Mesothelial cell of epicardium (in vitro differentiated cells): ENCODE results near the gene SPIN1. TPM values are rescaled to one million over a fixed set of nuclear protein-coding genes. Genes with fewer than 3 reads are reported as not detected.
A peak's percentile ranks its signal among the peaks of the same experiment; 100 is the strongest.

Experiments used
- DNase-seq, 2 experiments: peaks; one replicate each; pipeline ENCODE4 v3.0.0; 2021; ENCODE audit warnings: low spot score in 2 of 2; ENCODE audit not compliant: unreplicated experiment in 2 of 2
- H3K27ac Mint-ChIP-seq: 2 replicates; pipeline ENCODE4 v1.8.0; 2021; ENCODE audit warnings: mixed read lengths
- H3K27me3 Mint-ChIP-seq: 2 replicates; pipeline ENCODE4 v1.8.0; 2021; ENCODE audit warnings: low read depth, mixed read lengths
- H3K36me3 Mint-ChIP-seq: 2 replicates; pipeline ENCODE4 v1.8.0; 2021; ENCODE audit warnings: mixed read lengths
- H3K4me1 Mint-ChIP-seq: 2 replicates; pipeline ENCODE4 v1.8.0; 2021; ENCODE audit warnings: mixed read lengths
- H3K4me3 Mint-ChIP-seq: 2 replicates; pipeline ENCODE4 v1.8.0; 2021; ENCODE audit warnings: mild to moderate bottlenecking, moderate library complexity, mixed read lengths
- H3K9me3 Mint-ChIP-seq: 2 replicates; pipeline ENCODE4 v1.8.0; 2021; ENCODE audit warnings: mixed read lengths
- total RNA-seq: library from RNA; stranded (reverse); gene quantifications from 3 replicates; pipeline ENCODE4 v1.2.1, GENCODE V29; 2021
- TF ChIP-seq, protein P1 (sequence below): fragments of 200-600 bp; sonication (generic); IDR thresholded peaks from one replicate; pipeline ENCODE4 v1.5.0; 2021; ENCODE audit warnings: antibody characterized with exemption; ENCODE audit not compliant: unreplicated experiment

Gene SPIN1
- total RNA-seq, 1 donor from 2014 or later: 181 TPM

DNA sequence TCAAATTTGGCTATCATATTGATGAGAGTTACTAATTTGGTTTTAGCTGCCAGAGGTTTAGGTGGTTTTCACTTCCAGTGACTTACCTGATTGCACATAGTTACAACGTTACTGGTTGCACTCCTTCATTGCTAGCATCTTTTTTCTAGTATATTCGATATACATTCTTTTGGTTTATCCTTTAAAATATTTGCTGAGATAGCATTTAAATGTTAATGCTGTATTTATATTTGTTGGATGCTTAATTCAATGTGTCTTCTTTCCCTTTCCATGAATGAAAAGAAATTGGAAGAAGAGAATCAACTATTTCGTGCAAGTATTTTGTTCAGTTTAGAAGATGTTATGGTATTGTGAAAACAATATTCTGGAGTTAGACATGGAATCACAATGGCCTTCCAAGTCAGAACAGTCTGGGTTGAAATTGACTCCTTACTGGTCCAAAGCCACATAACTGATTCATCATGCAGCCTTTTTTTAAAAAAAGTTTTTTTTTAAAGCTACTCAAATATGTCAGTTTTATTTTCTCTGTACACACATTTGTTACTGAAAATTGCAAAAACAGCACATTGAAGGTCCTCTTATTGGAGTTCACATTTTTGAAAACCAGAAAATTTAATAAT lies 2.2 kb downstream of the SPIN1 start:
- H3K27me3 Mint-ChIP-seq: no peaks in the 10 kb centered on the region
- H3K36me3 Mint-ChIP-seq: peaks cover 13% of the 10 kb centered on the region
- peaks cover 59% of the 10 kb centered on the region for H3K4me1 Mint-ChIP-seq
- H3K4me3 Mint-ChIP-seq: peak overlapping the region; percentile 86
- H3K27ac Mint-ChIP-seq: peak overlapping the region; percentile 98
- H3K9me3 Mint-ChIP-seq: no peaks in the 10 kb centered on the region
- TF ChIP-seq, protein P1, sequence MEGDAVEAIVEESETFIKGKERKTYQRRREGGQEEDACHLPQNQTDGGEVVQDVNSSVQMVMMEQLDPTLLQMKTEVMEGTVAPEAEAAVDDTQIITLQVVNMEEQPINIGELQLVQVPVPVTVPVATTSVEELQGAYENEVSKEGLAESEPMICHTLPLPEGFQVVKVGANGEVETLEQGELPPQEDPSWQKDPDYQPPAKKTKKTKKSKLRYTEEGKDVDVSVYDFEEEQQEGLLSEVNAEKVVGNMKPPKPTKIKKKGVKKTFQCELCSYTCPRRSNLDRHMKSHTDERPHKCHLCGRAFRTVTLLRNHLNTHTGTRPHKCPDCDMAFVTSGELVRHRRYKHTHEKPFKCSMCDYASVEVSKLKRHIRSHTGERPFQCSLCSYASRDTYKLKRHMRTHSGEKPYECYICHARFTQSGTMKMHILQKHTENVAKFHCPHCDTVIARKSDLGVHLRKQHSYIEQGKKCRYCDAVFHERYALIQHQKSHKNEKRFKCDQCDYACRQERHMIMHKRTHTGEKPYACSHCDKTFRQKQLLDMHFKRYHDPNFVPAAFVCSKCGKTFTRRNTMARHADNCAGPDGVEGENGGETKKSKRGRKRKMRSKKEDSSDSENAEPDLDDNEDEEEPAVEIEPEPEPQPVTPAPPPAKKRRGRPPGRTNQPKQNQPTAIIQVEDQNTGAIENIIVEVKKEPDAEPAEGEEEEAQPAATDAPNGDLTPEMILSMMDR: no peak
- DNase-seq: no peak

DNA sequence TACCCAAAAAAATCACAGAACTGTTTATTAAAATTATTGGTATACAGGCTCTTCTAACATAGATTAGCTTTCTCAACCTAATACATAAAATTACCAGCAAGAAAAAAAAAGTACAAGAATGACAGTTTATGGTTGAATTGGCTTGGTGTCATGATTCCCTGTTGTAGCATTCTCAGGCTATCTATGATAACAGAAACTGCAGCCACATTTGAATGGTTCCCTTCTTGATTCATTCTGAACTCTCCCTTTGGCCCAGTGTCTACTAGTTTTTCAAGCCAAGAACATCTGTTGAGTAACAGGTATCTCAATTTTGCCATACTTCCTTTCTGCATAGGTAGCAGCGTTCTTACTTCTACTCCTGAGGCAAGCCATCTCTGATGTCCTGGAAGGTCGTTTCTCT lies 3.0 kb downstream of the SPIN1 start:
- peak overlapping the region; percentile 92 for H3K27ac Mint-ChIP-seq
- peak overlapping the region; percentile 52 for H3K4me3 Mint-ChIP-seq
- TF ChIP-seq, protein P1: no peak
- DNase-seq: no peak
- H3K27me3 Mint-ChIP-seq: no peaks in the 10 kb centered on the region
- H3K9me3 Mint-ChIP-seq: no peaks in the 10 kb centered on the region
- peaks cover 13% of the 10 kb centered on the region for H3K36me3 Mint-ChIP-seq
- H3K4me1 Mint-ChIP-seq: peaks cover 59% of the 10 kb centered on the region

DNA sequence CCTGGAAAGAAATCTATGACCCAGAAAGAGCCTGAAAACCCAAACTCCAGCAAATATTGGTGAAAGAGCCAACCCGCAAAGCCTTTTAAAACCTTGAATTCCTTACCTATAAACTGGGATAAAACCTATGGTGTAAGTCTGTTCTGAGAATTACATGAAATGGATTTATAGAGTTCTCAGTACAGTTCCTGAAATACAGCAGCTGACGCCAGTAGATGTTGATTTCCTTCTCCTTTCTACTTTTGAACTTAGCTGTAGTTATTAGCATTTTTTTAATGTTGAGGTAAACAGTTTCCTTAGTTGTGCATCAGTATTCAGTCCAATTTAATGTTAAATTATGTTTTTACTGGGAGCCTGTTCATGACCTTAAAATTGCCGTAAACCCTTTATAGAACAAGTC lies 3.7 kb downstream of the SPIN1 start:
- Mint-ChIP-seq H3K27ac (peak overlapping the region; percentile 92), H3K9me3 (no peaks in the 10 kb centered on the region), H3K4me3 (peak overlapping the region; percentile 18), H3K27me3 (no peaks in the 10 kb centered on the region), H3K36me3 (peaks cover 9% of the 10 kb centered on the region), H3K4me1 (peaks cover 57% of the 10 kb centered on the region)
- DNase-seq: no peak
- TF ChIP-seq, protein P1: no peak

DNA sequence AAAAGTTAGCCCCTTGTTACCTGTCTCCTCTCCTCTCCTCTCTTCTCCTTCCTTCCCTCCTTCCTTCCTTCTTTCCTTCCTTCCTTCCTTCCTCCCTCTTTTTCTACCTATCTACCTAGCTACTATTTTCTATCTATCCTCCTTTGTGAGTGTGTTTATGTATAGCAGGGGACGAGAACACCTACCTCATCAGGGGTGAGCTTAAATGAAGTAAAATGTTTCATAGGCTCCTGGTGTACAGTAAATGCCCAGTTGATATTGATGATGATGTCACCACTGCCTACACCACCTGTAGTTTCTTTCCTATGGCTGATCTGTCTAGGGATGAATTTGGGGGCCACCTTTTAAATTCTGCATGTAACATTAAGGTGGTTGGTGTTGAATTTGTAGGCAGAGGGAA lies 4.3 kb downstream of the SPIN1 start:
- Mint-ChIP-seq H3K4me1 (peaks cover 56% of the 10 kb centered on the region), H3K27me3 (no peaks in the 10 kb centered on the region), H3K36me3 (peaks cover 9% of the 10 kb centered on the region), H3K9me3 (no peaks in the 10 kb centered on the region), H3K27ac (peak overlapping the region; percentile 92), H3K4me3 (no peak overlapping the region)
- TF ChIP-seq, protein P1: no peak
- no peak for DNase-seq

DNA sequence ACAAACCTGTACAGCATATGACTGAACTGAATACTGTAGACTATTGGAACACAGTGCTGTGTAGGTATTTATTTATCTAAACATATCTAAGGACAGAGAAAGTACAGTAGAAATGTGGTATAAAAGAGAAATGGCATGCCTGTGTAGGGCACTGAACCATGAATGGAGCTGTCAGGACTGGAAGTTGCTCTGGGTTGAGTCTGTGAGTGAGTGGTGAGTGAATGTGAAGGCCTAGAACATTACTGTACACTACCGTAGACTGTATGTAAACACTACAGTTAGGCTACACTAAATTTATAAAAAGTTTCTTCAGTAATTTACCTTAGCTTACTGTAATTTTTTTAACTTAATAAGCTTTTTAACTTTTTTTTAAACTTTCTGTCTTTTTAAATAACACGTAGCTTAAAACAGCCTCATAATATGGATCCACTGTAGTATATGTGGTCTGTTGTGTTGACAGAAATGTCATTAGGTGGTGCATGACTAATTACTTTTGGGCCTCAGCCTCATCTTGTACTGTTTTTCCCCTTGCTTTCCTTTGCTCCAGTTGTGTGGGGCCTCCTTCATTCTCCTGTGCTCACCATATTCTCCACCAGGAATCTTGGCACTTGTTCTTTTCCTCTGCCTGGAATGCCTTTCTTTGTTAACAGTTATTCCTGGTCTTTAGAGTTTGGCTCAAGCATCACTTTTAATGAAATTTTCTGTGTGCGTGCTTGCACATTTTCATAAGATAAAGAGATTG lies 8.8 kb downstream of the SPIN1 start:
- Mint-ChIP-seq H3K4me1 (peaks cover 46% of the 10 kb centered on the region), H3K27me3 (no peaks in the 10 kb centered on the region), H3K4me3 (no peak overlapping the region), H3K9me3 (no peaks in the 10 kb centered on the region), H3K27ac (peak overlapping the region; percentile 89), H3K36me3 (peaks cover 14% of the 10 kb centered on the region)
- no peak for DNase-seq
- TF ChIP-seq, protein P1: no peak
